Neural cell (in vitro differentiated cells): ENCODE data around the gene CLEC3A. TPM values are rescaled to one million over a fixed set of nuclear protein-coding genes. Genes with fewer than 3 reads are reported as not detected.
A peak's percentile ranks its signal among the peaks of the same experiment; 100 is the strongest.

Experiments
- H2AFZ ChIP-seq: fragments of 200-600, 300-800 bp; sonication (generic), shearing (Covaris generic); 2 replicates; pipeline ENCODE4 v1.6.0; 2014; ENCODE audit warnings: low read depth, mild to moderate bottlenecking, antibody characterized with exemption, low read length, moderate library complexity
- H3F3A ChIP-seq: fragments of 200-600 bp; shearing (Covaris generic); 2 replicates; pipeline ENCODE4 v1.6.1; 2016; ENCODE audit warnings: mild to moderate bottlenecking, moderate library complexity, mixed read lengths, antibody characterized with exemption, low read length; ENCODE audit not compliant: insufficient read depth, poor library complexity, severe bottlenecking
- H3K27ac ChIP-seq: fragments of 200-600, 300-800 bp; sonication (generic), shearing (Covaris generic); 2 replicates; pipeline ENCODE4 v1.5.1; 2014; ENCODE audit warnings: mild to moderate bottlenecking, low read length, moderate library complexity
- H3K27me3 ChIP-seq: fragments of 300-800, 200-600 bp; sonication (generic), shearing (Covaris generic); 2 replicates; pipeline ENCODE4 v1.6.0; 2014; ENCODE audit warnings: mild to moderate bottlenecking, low read depth, low read length, moderate library complexity; ENCODE audit not compliant: insufficient read depth
- H3K36me3 ChIP-seq: fragments of 300-800, 200-600 bp; sonication (generic), shearing (Covaris generic); 2 replicates; pipeline ENCODE4 v1.5.1; 2014; ENCODE audit warnings: mild to moderate bottlenecking, antibody characterized with exemption, low read length, moderate library complexity; ENCODE audit not compliant: insufficient read depth
- H3K4me2 ChIP-seq: fragments of 300-800, 200-600 bp; sonication (generic), shearing (Covaris generic); 2 replicates; pipeline ENCODE4 v1.6.0; 2014; ENCODE audit warnings: mild to moderate bottlenecking, low read length
- H3K4me3 ChIP-seq: fragments of 300-800, 200-600 bp; sonication (generic), shearing (Covaris generic); 2 replicates; pipeline ENCODE4 v1.5.1; 2014; ENCODE audit warnings: mild to moderate bottlenecking, low read length, moderate library complexity
- H3K79me2 ChIP-seq: fragments of 200-600 bp; shearing (Covaris generic); replicated peaks from 2 replicates; pipeline ENCODE4 v1.6.0; 2014; ENCODE audit warnings: mild to moderate bottlenecking, low read length, moderate library complexity; ENCODE audit not compliant: insufficient read depth
- H3K9ac ChIP-seq: fragments of 300-800, 200-600 bp; sonication (generic), shearing (Covaris generic); 2 replicates; pipeline ENCODE4 v1.6.1; 2016; ENCODE audit warnings: mild to moderate bottlenecking, low read length, mixed read lengths
- H3K9me2 ChIP-seq: fragments of 200-600 bp; shearing (Covaris generic); 2 replicates; pipeline ENCODE4 v1.6.1; 2016; ENCODE audit warnings: mild to moderate bottlenecking, low read length, mixed read lengths; ENCODE audit not compliant: insufficient read depth
- H3K9me3 ChIP-seq: fragments of 200-600, 300-800 bp; sonication (generic), shearing (Covaris generic); 2 replicates; pipeline ENCODE4 v1.6.1; 2016; ENCODE audit warnings: mild to moderate bottlenecking, mixed run types, low read length, moderate library complexity, mixed read lengths
- H4K20me1 ChIP-seq: fragments of 200-600 bp; shearing (Covaris generic); 2 replicates; pipeline ENCODE4 v1.6.1; 2016; ENCODE audit warnings: mild to moderate bottlenecking, mixed run types; ENCODE audit not compliant: insufficient read depth
- EP300 ChIP-seq: fragments of 450-650 bp; conservative IDR thresholded peaks from 2 replicates; pipeline ENCODE4 v1.6.1; 2014; ENCODE audit warnings: antibody characterized with exemption, mild to moderate bottlenecking, moderate library complexity; ENCODE audit not compliant: poor library complexity, severe bottlenecking
- EZH2 ChIP-seq: fragments of 200-600, 300-800 bp; shearing (Covaris generic), sonication (generic); IDR thresholded peaks from 2 replicates; pipeline ENCODE4 v1.6.1; 2014; ENCODE audit warnings: antibody characterized with exemption, low read length, borderline replicate concordance, mild to moderate bottlenecking; ENCODE audit not compliant: insufficient read depth, poor library complexity, severe bottlenecking
- MXI1 ChIP-seq: fragments of 450-650 bp; conservative IDR thresholded peaks from 2 replicates; pipeline ENCODE4 v1.6.1; 2014; ENCODE audit warnings: antibody characterized with exemption, mild to moderate bottlenecking; ENCODE audit not compliant: poor library complexity, severe bottlenecking
- POLR2AphosphoS5 ChIP-seq: IDR thresholded peaks from 2 replicates; pipeline ENCODE4 v1.6.1; 2012
- RAD21 ChIP-seq: fragments of 450-650 bp; conservative IDR thresholded peaks from 2 replicates; pipeline ENCODE4 v1.6.1; 2014; ENCODE audit warnings: antibody characterized with exemption, mild to moderate bottlenecking, moderate library complexity
- SMC3 ChIP-seq: fragments of 450-650 bp; conservative IDR thresholded peaks from 2 replicates; pipeline ENCODE4 v1.6.1; 2014; ENCODE audit warnings: antibody characterized with exemption, mild to moderate bottlenecking, moderate library complexity; ENCODE audit not compliant: poor library complexity
- TAF1 ChIP-seq: IDR thresholded peaks from 2 replicates; pipeline ENCODE4 v1.6.1; 2012; ENCODE audit warnings: low read depth
- polyA plus RNA-seq: library from polyadenylated mRNA; depleted of rRNA; stranded (reverse); fragments of >200 nt; gene quantifications from 2 replicates; pipeline ENCODE4 v1.2.3, GENCODE V29; 2014
- TF ChIP-seq, protein P1 (sequence below): fragments of 450-650 bp; IDR thresholded peaks from 2 replicates; pipeline ENCODE4 v1.5.1; 2014; ENCODE audit warnings: antibody characterized with exemption, mild to moderate bottlenecking, moderate library complexity; ENCODE audit not compliant: poor library complexity, severe bottlenecking
- TF ChIP-seq, protein P2 (sequence below): IDR thresholded peaks from 2 replicates; pipeline ENCODE4 v1.6.1; 2012; ENCODE audit warnings: borderline replicate concordance

Gene CLEC3A
- polyA plus RNA-seq, 1 donor from 2014 or later = not detected

DNA sequence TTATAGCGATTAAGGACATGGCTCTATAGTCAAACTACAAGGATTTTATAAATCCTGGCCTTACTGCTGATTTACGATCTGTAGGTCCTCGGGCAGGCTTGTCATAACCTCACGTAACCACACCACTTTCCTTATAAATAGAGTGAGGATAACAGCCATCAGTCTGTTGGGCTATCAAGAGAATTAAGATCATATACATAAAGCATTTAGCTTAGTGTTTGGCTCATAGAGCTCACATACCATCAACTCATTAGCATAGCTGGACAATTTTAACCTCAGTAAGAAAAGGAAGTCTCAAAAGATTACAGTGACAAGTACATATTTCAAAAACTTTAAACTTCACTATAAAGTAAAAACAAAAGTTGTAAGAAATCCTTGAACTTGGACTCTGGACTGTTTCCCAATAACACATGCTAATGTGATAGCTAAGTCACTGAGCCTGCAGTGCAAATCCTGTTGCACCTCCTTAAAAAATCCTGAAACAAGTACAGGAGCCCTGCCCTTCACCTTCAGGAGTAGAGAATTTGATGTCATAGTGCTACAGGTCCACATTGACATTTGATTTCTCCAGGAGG lies 20.8 kb upstream of the CLEC3A start:
- Histone ChIP-seq H3K36me3 (no peaks in the 10 kb centered on the region), H3K27ac (no peak overlapping the region), H3K9ac (no peak overlapping the region), H3F3A (no peaks in the 10 kb centered on the region), H3K9me3 (no peaks in the 10 kb centered on the region), H2AFZ (no peak overlapping the region), H3K79me2 (no peaks in the 10 kb centered on the region), H3K4me3 (no peak overlapping the region), H3K9me2 (no peaks in the 10 kb centered on the region), H3K27me3 (no peaks in the 10 kb centered on the region), H4K20me1 (no peaks in the 10 kb centered on the region), H3K4me2 (no peak overlapping the region)
- TF ChIP-seq, protein P1, sequence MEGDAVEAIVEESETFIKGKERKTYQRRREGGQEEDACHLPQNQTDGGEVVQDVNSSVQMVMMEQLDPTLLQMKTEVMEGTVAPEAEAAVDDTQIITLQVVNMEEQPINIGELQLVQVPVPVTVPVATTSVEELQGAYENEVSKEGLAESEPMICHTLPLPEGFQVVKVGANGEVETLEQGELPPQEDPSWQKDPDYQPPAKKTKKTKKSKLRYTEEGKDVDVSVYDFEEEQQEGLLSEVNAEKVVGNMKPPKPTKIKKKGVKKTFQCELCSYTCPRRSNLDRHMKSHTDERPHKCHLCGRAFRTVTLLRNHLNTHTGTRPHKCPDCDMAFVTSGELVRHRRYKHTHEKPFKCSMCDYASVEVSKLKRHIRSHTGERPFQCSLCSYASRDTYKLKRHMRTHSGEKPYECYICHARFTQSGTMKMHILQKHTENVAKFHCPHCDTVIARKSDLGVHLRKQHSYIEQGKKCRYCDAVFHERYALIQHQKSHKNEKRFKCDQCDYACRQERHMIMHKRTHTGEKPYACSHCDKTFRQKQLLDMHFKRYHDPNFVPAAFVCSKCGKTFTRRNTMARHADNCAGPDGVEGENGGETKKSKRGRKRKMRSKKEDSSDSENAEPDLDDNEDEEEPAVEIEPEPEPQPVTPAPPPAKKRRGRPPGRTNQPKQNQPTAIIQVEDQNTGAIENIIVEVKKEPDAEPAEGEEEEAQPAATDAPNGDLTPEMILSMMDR = no peak
- TF ChIP-seq SMC3 = no peak
- TF ChIP-seq, protein P2, sequence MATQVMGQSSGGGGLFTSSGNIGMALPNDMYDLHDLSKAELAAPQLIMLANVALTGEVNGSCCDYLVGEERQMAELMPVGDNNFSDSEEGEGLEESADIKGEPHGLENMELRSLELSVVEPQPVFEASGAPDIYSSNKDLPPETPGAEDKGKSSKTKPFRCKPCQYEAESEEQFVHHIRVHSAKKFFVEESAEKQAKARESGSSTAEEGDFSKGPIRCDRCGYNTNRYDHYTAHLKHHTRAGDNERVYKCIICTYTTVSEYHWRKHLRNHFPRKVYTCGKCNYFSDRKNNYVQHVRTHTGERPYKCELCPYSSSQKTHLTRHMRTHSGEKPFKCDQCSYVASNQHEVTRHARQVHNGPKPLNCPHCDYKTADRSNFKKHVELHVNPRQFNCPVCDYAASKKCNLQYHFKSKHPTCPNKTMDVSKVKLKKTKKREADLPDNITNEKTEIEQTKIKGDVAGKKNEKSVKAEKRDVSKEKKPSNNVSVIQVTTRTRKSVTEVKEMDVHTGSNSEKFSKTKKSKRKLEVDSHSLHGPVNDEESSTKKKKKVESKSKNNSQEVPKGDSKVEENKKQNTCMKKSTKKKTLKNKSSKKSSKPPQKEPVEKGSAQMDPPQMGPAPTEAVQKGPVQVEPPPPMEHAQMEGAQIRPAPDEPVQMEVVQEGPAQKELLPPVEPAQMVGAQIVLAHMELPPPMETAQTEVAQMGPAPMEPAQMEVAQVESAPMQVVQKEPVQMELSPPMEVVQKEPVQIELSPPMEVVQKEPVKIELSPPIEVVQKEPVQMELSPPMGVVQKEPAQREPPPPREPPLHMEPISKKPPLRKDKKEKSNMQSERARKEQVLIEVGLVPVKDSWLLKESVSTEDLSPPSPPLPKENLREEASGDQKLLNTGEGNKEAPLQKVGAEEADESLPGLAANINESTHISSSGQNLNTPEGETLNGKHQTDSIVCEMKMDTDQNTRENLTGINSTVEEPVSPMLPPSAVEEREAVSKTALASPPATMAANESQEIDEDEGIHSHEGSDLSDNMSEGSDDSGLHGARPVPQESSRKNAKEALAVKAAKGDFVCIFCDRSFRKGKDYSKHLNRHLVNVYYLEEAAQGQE = no peak
- TF ChIP-seq MXI1 = no peak
- TF ChIP-seq POLR2AphosphoS5 = no peak
- no peak for TF ChIP-seq TAF1
- TF ChIP-seq RAD21 = no peak
- TF ChIP-seq EZH2 = no peak
- TF ChIP-seq EP300 = no peak

DNA sequence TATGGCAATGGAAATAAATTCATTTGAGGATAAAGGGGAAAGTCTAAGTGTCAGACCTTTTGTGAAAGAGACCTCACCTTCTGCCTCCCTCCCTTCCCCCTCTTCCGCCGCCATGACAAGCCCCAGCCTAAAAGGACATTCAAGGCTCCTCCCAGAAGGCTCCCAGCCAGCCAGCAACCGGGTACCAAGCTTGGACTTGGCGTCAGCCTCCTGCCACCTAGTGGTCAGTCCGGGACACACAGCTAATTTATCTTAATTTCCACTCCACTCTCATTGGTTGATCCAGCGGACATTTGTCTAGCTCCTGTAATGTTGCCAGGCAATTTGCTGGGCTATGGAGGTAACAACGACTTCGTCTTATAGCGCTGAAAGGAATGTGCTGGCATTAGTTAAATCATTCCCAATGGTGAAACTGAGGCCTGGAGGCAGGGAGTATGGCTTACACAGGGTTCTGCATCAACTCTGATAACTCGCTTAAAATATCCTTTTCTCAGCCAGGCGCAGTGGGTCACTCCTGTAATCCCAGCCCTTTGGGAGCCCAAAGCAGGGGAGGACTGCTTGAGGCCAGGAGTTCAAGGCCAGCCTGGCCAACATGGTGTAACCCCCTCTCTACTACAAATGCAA lies 19.3 kb upstream of the CLEC3A start:
- H4K20me1 ChIP-seq = no peaks in the 10 kb centered on the region
- H3K4me3 ChIP-seq = no peak overlapping the region
- no peak overlapping the region for H3K27ac ChIP-seq
- no peaks in the 10 kb centered on the region for H3K36me3 ChIP-seq
- no peaks in the 10 kb centered on the region for H3K27me3 ChIP-seq
- no peaks in the 10 kb centered on the region for H3K9me2 ChIP-seq
- H3K79me2 ChIP-seq = no peaks in the 10 kb centered on the region
- no peaks in the 10 kb centered on the region for H3F3A ChIP-seq
- H2AFZ ChIP-seq = no peak overlapping the region
- no peak overlapping the region for H3K9ac ChIP-seq
- TF ChIP-seq EP300 (no peak), POLR2AphosphoS5 (no peak), RAD21 (peak; percentile 88), TAF1 (no peak), SMC3 (peak; percentile 88)
- TF ChIP-seq, protein P1 = peak; percentile 92
- H3K9me3 ChIP-seq = no peaks in the 10 kb centered on the region
- no peak overlapping the region for H3K4me2 ChIP-seq
